ENCODE measurements around the gene EIF2AK3. TPM values are rescaled to one million over a fixed set of nuclear protein-coding genes. Genes with fewer than 3 reads are reported as not detected.

The EIF2AK3 gene
- total and polyA plus RNA-seq, 2 donors (not counting 1 experiment from before 2014, with no cell fraction given) = 40.2 to 57.9 TPM

DNA sequence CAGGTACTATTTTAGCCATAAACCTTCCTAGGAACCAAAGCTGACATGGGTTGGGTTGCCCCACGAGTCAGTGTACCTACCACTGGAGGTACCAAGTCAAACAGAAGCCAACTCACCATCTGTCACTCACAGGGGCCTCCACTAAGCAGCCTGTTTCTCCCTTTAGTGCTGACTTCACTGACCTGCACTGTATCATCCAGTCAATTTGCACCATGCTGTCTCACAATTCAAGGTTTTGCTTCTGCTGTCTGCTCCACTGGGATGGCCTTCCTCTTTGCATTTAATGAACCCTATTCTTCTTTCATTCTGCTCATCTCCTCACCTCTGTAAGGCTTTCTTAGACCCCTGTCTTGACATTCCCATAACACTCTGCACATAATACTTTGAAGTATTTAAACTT is 47.2 kb downstream of the EIF2AK3 start:
- intact Hi-C loops (cut with micrococcal nuclease) = no loop called here
- no peak overlapping the region for H3K27ac ChIP-seq (ENCODE audit: low read length in 2 of 2)
- no peak overlapping the region for H2AFZ ChIP-seq (ENCODE audit: insufficient read depth, low read depth, low read length, poor library complexity, severe bottlenecking)
- peaks cover 13% of the 10 kb centered on the region for H4K20me1 ChIP-seq (ENCODE audit: control insufficient read depth, insufficient read depth, low read length, poor library complexity, severe bottlenecking)
- ATAC-seq (ENCODE audit: low read depth) (no peak), DNase-seq (no peak)
- H3K4me2 ChIP-seq (replicated peaks; ENCODE audit: low read depth, low read length, poor library complexity, severe bottlenecking) = no peak overlapping the region
- Mint-ChIP-seq H3K9me3 (ENCODE audit: insufficient read depth) (no peaks in the 10 kb centered on the region), H3K27ac (no peak overlapping the region), H3K4me1 (no peaks in the 10 kb centered on the region), H3K4me3 (no peak overlapping the region), H3K27me3 (no peaks in the 10 kb centered on the region)
- H3K9ac ChIP-seq (ENCODE audit: low read length) = no peak overlapping the region
- H3K9me3 ChIP-seq (ENCODE audit: control extremely low read depth in 1 of 3, control insufficient read depth in 2 of 3, insufficient read depth in 1 of 3, low read length in 2 of 3) = no peaks in the 10 kb centered on the region
- H3K36me3 ChIP-seq (replicated peaks in 1 of 2; ENCODE audit: control extremely low read depth in 1 of 2, control insufficient read depth in 1 of 2, extremely low read depth in 1 of 2, insufficient read depth in 2 of 2, low read length in 1 of 2) = peaks cover 15 to 76% of the 10 kb centered on the region in 2 experiments
- CTCF ChIA-PET = interaction anchor here (0.8 to 19.2 kb wide), 3 partner anchors 11 to 89 kb away, joined by 3 to 540 read pairs (median 6); no protein-coding TSS in a partner anchor
- WGBS (ENCODE audit: insufficient coverage) = 85% methylated on average over 1 of the region's 1 CpG
- no peaks in the 10 kb centered on the region for H3K4me1 ChIP-seq (ENCODE audit: control insufficient read depth in 2 of 2, insufficient read depth in 2 of 2, low read length in 2 of 2)
- H3K27me3 ChIP-seq (replicated peaks in 1 of 4; ENCODE audit: control extremely low read depth in 1 of 4, control insufficient read depth in 3 of 4, insufficient read depth in 4 of 4, low read length in 3 of 4) = no peaks in the 10 kb centered on the region
- H3K4me3 ChIP-seq (ENCODE audit: control extremely low read depth in 1 of 5, extremely low read depth in 1 of 5, insufficient read depth in 1 of 5, low read depth in 2 of 5, low read length in 4 of 5) = no peak overlapping the region
- POLR2A ChIA-PET = no interaction called here
- H3K79me2 ChIP-seq (ENCODE audit: control insufficient read depth, insufficient read depth, low read length) = peaks cover 7% of the 10 kb centered on the region
- TF ChIP-seq, protein P1, sequence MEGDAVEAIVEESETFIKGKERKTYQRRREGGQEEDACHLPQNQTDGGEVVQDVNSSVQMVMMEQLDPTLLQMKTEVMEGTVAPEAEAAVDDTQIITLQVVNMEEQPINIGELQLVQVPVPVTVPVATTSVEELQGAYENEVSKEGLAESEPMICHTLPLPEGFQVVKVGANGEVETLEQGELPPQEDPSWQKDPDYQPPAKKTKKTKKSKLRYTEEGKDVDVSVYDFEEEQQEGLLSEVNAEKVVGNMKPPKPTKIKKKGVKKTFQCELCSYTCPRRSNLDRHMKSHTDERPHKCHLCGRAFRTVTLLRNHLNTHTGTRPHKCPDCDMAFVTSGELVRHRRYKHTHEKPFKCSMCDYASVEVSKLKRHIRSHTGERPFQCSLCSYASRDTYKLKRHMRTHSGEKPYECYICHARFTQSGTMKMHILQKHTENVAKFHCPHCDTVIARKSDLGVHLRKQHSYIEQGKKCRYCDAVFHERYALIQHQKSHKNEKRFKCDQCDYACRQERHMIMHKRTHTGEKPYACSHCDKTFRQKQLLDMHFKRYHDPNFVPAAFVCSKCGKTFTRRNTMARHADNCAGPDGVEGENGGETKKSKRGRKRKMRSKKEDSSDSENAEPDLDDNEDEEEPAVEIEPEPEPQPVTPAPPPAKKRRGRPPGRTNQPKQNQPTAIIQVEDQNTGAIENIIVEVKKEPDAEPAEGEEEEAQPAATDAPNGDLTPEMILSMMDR (IDR thresholded peaks at IDR 0.05) = no peak
- no peak for TF ChIP-seq EZH2 (IDR thresholded peaks at IDR 0.05; ENCODE audit: borderline replicate concordance, insufficient read depth, low read depth, low read length, poor library complexity, severe bottlenecking)

DNA sequence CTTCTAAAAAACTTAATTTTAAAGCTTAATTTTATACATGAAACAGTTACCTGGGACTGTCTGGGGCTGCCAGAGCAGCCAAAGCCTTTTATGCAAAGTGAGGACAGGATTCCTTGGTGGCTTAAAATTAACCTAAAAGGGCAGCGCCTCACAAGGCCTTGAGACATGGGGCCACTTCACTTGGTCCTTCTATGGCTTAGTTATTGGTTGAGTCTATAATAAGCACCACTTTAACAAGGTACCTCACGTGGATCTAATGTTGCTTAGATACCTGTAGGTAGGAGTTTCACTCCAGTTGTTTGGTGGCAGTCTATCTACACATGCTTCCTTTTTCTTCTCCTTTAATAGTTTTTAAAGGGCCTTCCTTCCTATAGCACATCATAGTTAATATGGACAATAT is 51.6 kb downstream of the EIF2AK3 start:
- Histone ChIP-seq H2AFZ (ENCODE audit: insufficient read depth, low read depth, low read length, poor library complexity, severe bottlenecking) (no peak overlapping the region), H3K4me2 (replicated peaks; ENCODE audit: low read depth, low read length, poor library complexity, severe bottlenecking) (no peak overlapping the region), H3K27me3 (replicated peaks in 1 of 4; ENCODE audit: control extremely low read depth in 1 of 4, control insufficient read depth in 3 of 4, insufficient read depth in 4 of 4, low read length in 3 of 4) (no peaks in the 10 kb centered on the region), H3K36me3 (replicated peaks in 1 of 2; ENCODE audit: control extremely low read depth in 1 of 2, control insufficient read depth in 1 of 2, extremely low read depth in 1 of 2, insufficient read depth in 2 of 2, low read length in 1 of 2) (peaks cover 7 to 81% of the 10 kb centered on the region in 2 experiments), H3K9me3 (ENCODE audit: control extremely low read depth in 1 of 3, control insufficient read depth in 2 of 3, insufficient read depth in 1 of 3, low read length in 2 of 3) (no peaks in the 10 kb centered on the region), H3K27ac (ENCODE audit: low read length in 2 of 2) (no peak overlapping the region), H3K4me3 (ENCODE audit: control extremely low read depth in 1 of 5, extremely low read depth in 1 of 5, insufficient read depth in 1 of 5, low read depth in 2 of 5, low read length in 4 of 5) (no peak overlapping the region), H3K4me1 (ENCODE audit: control insufficient read depth in 2 of 2, insufficient read depth in 2 of 2, low read length in 2 of 2) (no peaks in the 10 kb centered on the region), H4K20me1 (ENCODE audit: control insufficient read depth, insufficient read depth, low read length, poor library complexity, severe bottlenecking) (peaks cover 36% of the 10 kb centered on the region), H3K9ac (ENCODE audit: low read length) (no peak overlapping the region), H3K79me2 (ENCODE audit: control insufficient read depth, insufficient read depth, low read length) (peaks cover 14% of the 10 kb centered on the region)
- no CpG with 5 or more reads among the region's 2 CpGs for WGBS (ENCODE audit: insufficient coverage)
- ChIA-PET CTCF (interaction anchor here (1.3 to 1.9 kb wide), 2 partner anchors 15 to 94 kb away, joined by 3 to 7 read pairs; no protein-coding TSS in a partner anchor), POLR2A (no interaction called here)
- no peak overlapping the region for H3K27ac Mint-ChIP-seq
- H3K4me3 Mint-ChIP-seq = no peak overlapping the region
- H3K27me3 Mint-ChIP-seq = no peaks in the 10 kb centered on the region
- intact Hi-C loops (cut with micrococcal nuclease) = no loop called here
- peaks cover 6% of the 10 kb centered on the region for H3K4me1 Mint-ChIP-seq
- no peaks in the 10 kb centered on the region for H3K9me3 Mint-ChIP-seq (ENCODE audit: insufficient read depth)
- ATAC-seq (ENCODE audit: low read depth) (no peak), DNase-seq (no peak)
- TF ChIP-seq, protein P1 (IDR thresholded peaks at IDR 0.05) = no peak
- no peak for TF ChIP-seq EZH2 (IDR thresholded peaks at IDR 0.05; ENCODE audit: borderline replicate concordance, insufficient read depth, low read depth, low read length, poor library complexity, severe bottlenecking)
